ENCODE results near the gene ALDH1A3.
"Not testable (repeated sequence)": the region's sequence is repeated elsewhere in the genome, so short reads cannot be mapped to it uniquely, and the experiment has no call there.

ALDH1A3 gene

GRCh38 chr15:100879464-100880138 is at the start of gene ALDH1A3:
Gene ALDH1A3, plus strand, starts transcription at chr15:100879831. Its CDS starts 77 bp downstream, at chr15:100879908.
- in situ Hi-C loops (cut with HindIII; ENCODE audit: low sequenced_read_pairs), result loop anchor here (5.0 kb wide), 1 partner anchor 52 kb away; no protein-coding TSS in a partner anchor

- in situ Hi-C loops (cut with HindIII; ENCODE audit: low sequenced_read_pairs), result no loop called here
These were observed 48.2 kb upstream of the ALDH1A3 start for GRCh38 chr15:100831467-100831866.

- in situ Hi-C loops (cut with HindIII; ENCODE audit: low sequenced_read_pairs), result no loop called here
These were observed 47.3 kb upstream of the ALDH1A3 start for GRCh38 chr15:100832149-100832942.

- in situ Hi-C loops (cut with HindIII; ENCODE audit: low sequenced_read_pairs), result no loop called here
These were observed 45.9 kb upstream of the ALDH1A3 start for GRCh38 chr15:100833417-100834389.

- in situ Hi-C loops (cut with HindIII; ENCODE audit: low sequenced_read_pairs), result no loop called here
These were observed 44.9 kb upstream of the ALDH1A3 start for GRCh38 chr15:100834731-100835130.

GRCh38 chr15:100835636-100836035 is 44.0 kb upstream of the ALDH1A3 start:
- in situ Hi-C loops (cut with HindIII; ENCODE audit: low sequenced_read_pairs), result no loop called here

- in situ Hi-C loops (cut with HindIII; ENCODE audit: low sequenced_read_pairs), result no loop called here
These were observed 43.1 kb upstream of the ALDH1A3 start for GRCh38 chr15:100836501-100836900.

- in situ Hi-C loops (cut with HindIII; ENCODE audit: low sequenced_read_pairs), result no loop called here
These were observed 38.2 kb upstream of the ALDH1A3 start for GRCh38 chr15:100841426-100841825.

GRCh38 chr15:100842756-100843730 is 36.6 kb upstream of the ALDH1A3 start:
- in situ Hi-C loops (cut with HindIII; ENCODE audit: low sequenced_read_pairs), result no loop called here

- in situ Hi-C loops (cut with HindIII; ENCODE audit: low sequenced_read_pairs), result no loop called here
These were observed 35.5 kb upstream of the ALDH1A3 start for GRCh38 chr15:100844167-100844566.

GRCh38 chr15:100844778-100845177 is 34.9 kb upstream of the ALDH1A3 start:
- in situ Hi-C loops (cut with HindIII; ENCODE audit: low sequenced_read_pairs), result no loop called here

GRCh38 chr15:100847194-100847593 is 32.4 kb upstream of the ALDH1A3 start:
- in situ Hi-C loops (cut with HindIII; ENCODE audit: low sequenced_read_pairs), result no loop called here

GRCh38 chr15:100849021-100849854 is 30.4 kb upstream of the ALDH1A3 start:
- in situ Hi-C loops (cut with HindIII; ENCODE audit: low sequenced_read_pairs), result no loop called here

- in situ Hi-C loops (cut with HindIII; ENCODE audit: low sequenced_read_pairs), result no loop called here
These were observed 29.8 kb upstream of the ALDH1A3 start for GRCh38 chr15:100849855-100850218.

GRCh38 chr15:100851428-100852015 is 28.1 kb upstream of the ALDH1A3 start:
- in situ Hi-C loops (cut with HindIII; ENCODE audit: low sequenced_read_pairs), result not testable (repeated sequence)

- in situ Hi-C loops (cut with HindIII; ENCODE audit: low sequenced_read_pairs), result no loop called here
These were observed 27.0 kb upstream of the ALDH1A3 start for GRCh38 chr15:100852630-100853029.

- in situ Hi-C loops (cut with HindIII; ENCODE audit: low sequenced_read_pairs), result no loop called here
These were observed 25.8 kb upstream of the ALDH1A3 start for GRCh38 chr15:100853676-100854440.

GRCh38 chr15:100856867-100857266 is 22.8 kb upstream of the ALDH1A3 start:
- in situ Hi-C loops (cut with HindIII; ENCODE audit: low sequenced_read_pairs), result no loop called here

Measured in endothelial cell of hepatic sinusoid (primary cell).